HT1080 (cell line): ENCODE data around the gene KCTD11. TPM values are rescaled to one million over a fixed set of nuclear protein-coding genes. Genes with fewer than 3 reads are reported as not detected.

Experiments
- DNase-seq: peaks from one replicate; pipeline ENCODE4 v3.0.0-alpha.2; 2015; ENCODE audit warnings: low read depth
- total RNA-seq: library from RNA; depleted of rRNA; stranded (reverse); fragments of >200 nt; shearing (Covaris generic); gene quantifications from 2 replicates; pipeline ENCODE4 v1.2.3, GENCODE V29; 2014

Gene KCTD11
- total RNA-seq, 1 experiment from 2014 or later: 5.8 TPM

- DNase-seq: no peak
Observed at GRCh38 chr17:7370853-7371252, 18.9 kb downstream of the KCTD11 start.

GRCh38 chr17:7374353-7374752 is 22.4 kb downstream of the KCTD11 start:
- no peak for DNase-seq

- no peak for DNase-seq
Observed at GRCh38 chr17:7379134-7379533, 27.2 kb downstream of the KCTD11 start.

DNA sequence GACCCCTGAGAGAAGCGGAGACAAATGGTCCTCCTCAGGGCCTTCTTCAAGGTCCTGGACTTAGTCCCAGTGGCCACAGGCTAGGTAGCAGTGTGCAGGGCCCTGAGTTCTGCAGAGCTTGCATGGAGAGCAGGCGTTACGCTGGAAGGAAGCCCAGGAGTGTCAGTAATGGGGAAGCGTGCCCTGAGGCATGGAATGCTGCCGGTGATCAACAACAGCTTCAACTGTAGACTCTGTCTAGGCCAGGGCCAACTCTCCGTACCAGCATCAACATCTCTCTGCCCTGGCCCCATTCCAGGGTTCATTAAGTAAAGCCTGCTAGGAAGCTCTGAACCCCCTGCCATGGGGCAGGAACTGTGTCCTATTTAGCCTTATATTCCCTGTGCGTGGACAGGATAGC is 28.4 kb downstream of the KCTD11 start:
- DNase-seq: no peak

GRCh38 chr17:7380855-7381683 is 29.1 kb downstream of the KCTD11 start, which contains the start of gene TNK1:
TNK1 (plus strand) TSS chr17:7381089; CDS start chr17:7382927, 1,838 bp downstream.
- DNase-seq: no peak

- no peak for DNase-seq
Observed at GRCh38 chr17:7382901-7383300, 30.9 kb downstream of the KCTD11 start.

GRCh38 chr17:7383371-7383741 is 31.4 kb downstream of the KCTD11 start:
- no peak for DNase-seq

- no peak for DNase-seq
Observed at GRCh38 chr17:7383742-7384488, 32.0 kb downstream of the KCTD11 start.

DNA sequence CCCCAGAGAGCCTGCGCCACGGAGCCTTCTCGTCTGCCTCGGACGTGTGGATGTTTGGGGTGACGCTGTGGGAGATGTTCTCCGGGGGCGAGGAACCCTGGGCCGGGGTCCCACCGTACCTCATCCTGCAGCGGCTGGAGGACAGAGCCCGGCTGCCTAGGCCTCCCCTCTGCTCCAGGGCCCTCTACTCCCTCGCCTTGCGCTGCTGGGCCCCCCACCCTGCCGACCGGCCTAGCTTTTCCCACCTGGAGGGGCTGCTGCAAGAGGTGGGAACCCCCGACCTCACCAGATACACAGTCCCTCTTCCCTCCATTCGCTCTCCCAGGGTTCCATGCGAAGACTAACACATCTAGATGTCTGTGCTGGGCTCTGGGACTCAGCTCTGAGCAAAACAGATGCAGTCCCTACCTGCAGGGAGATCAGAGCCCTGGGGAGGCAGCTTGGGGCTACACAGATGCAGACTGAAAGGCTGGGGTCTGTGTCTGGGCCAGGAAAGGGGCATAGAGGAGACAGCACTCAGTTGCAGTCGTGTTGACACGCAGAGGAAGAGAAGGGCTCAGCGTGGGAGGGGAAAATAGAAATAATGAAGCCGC is 32.6 kb downstream of the KCTD11 start:
- DNase-seq: no peak

DNA sequence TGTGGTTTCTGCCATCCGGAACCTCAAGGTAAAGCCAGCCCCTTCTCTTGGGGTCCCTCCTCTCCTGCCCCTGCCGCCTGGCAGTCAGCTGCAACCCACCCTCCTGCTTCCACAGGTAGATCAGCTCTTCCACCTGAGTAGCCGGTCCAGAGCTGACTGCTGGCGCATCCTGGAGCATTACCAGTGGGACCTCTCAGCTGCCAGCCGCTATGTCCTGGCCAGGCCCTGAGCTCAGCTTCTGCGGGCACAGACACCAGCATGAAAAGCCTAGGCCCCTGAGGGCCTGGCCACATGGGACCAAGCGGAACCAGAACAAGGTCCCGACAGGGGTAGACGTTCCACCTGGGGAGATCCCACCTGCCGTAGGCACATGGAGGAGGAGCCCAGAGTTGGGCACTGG is 36.9 kb downstream of the KCTD11 start:
- no peak for DNase-seq

- no peak for DNase-seq
Observed at GRCh38 chr17:7389924-7390910, 38.3 kb downstream of the KCTD11 start.

GRCh38 chr17:7391307-7391706 is 39.3 kb downstream of the KCTD11 start:
- DNase-seq: no peak

DNA sequence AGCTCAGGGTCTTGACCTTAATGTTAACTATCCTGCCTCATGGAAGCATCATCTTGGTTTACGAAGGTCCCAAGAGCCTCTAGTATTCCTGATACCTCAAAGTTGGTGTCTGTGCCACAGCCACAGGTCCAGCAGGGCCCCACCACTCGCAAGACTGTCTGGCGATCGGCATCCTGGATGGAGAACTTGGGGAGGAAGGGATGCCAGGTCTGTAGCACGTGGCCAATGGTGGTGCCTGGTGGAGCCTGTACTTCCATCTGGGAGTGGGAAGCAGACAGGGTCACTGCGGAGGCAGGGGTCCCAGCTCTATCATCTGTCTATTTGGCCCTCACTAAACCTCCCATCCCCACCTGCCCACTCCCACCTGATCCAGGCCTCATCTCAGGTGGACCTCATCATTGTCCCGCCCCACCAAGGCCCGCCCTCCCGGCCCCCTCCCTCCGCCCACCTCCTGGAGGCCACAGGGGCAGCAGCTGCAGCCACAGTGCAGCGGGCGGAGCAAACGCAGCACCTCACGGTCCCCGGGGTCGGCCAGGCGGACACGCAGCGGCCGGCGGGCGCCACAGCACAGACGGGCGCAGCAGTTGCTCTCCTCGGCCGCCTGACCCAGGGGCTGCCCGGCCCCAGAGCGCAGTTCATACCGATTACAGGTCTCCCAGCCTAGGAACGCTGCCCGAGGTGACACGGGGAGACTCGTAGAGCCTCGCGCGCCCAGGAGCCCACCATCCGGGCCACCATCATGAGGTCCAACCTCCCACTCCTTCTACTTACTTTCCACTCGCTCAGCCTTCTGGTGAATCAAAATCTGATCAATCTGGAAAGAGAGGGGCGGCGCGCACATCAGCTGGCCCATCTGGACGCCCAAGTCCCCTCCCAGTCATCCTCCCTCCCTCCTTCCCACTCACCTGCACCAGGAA is 41.0 kb downstream of the KCTD11 start:
- no peak for DNase-seq

GRCh38 chr17:7393613-7394451 is 41.9 kb downstream of the KCTD11 start:
- DNase-seq: peak; percentile 23

DNA sequence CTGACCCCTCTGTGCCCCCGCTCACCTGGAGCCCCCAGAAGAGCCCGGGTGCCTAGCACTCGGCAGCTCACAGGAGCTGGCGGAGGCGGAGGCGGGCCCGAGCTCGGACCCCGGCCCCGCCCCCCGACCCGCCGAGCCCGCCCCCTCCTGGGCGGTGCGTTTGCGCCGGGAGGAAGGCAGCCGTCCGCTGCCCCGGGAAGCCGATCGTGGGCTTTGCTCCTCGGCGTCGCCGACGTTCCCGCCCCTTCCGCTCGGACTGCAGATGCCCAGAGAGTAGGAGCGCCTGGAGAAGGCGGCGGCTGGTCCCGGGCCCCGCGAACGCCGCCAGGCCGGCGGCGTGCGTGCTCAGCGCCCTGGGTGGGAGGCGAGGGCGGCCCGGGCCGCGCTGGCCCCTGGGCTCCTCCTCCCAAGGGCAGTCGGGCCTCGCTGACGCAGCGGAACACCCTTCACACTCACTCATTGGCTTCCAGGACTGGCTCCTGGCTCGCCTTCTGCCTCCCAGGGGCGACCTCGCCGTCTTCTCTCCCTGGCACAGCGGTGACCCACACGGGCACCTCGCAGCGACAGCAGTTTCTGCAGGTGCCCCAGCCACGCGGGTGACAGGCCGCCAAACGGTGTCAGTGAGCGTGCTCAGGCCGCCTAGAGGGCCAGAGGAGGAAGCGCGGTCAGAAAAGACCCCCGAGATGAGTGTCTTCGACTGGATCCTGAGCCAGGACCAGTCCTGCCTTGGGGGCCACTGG is 42.7 kb downstream of the KCTD11 start, which contains the start of gene PLSCR3:
Gene PLSCR3, minus strand, starts transcription at position 74 of the 740 bp plus-strand sequence. CDS start 415 bp downstream, outside the sequence.
- peak; percentile 84 for DNase-seq

- DNase-seq: no peak
Observed at GRCh38 chr17:7396147-7396546, 44.2 kb downstream of the KCTD11 start.

GRCh38 chr17:7398612-7399011 is 46.6 kb downstream of the KCTD11 start:
- no peak for DNase-seq
